D341Med (cell line): ENCODE measurements around the gene ERC2.
A peak's percentile ranks its signal among the peaks of the same experiment; 100 is the strongest.

Source experiments
- DNase-seq: peaks from one replicate; pipeline ENCODE4 v3.0.0; 2012; ENCODE audit warnings: low spot score

The ERC2 gene

GRCh38 chr3:56187051-56187450 lies 281.2 kb downstream of the ERC2 start:
- DNase-seq: no peak

GRCh38 chr3:56185827-56186226 lies 282.4 kb downstream of the ERC2 start:
- DNase-seq: peak; percentile 39

GRCh38 chr3:56183529-56183928 lies 284.7 kb downstream of the ERC2 start:
- DNase-seq: no peak

GRCh38 chr3:56180433-56180832 lies 287.8 kb downstream of the ERC2 start:
- DNase-seq: no peak

GRCh38 chr3:56173601-56174000 lies 294.7 kb downstream of the ERC2 start:
- no peak for DNase-seq

GRCh38 chr3:56164436-56164835 lies 303.8 kb downstream of the ERC2 start:
- no peak for DNase-seq

DNA sequence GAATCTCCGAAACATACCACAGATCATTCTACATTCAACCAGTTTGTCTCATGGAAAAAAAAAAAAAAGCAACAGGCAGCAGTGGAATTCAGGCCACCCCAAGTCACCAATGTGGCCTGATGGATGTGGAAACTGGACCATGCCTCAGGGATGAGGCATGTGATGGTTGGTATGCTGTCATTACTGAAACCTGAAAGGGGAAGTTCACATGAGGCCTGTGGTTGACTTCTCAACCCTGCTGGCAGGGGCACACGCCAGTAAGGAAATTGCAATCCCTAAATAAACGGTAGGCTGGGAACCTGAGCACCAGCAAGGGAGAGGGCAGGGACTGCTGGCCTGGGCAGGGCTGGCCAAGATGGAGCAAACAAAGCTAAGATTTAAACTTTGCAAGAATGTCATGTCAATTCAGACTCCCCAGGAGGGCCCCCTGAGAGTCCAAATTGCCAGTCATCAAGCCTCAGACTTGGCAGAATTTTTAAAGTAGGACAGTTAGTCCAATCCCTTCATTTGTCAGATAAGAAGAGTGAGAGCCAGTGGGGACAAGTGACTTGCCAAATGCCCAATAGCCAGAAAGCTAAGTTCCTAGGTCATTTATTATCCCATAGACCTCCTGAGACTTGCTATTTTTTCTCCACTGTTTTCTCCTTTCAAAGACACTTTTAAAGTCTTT lies 310.4 kb downstream of the ERC2 start:
- no peak for DNase-seq

- no peak for DNase-seq
These were observed 314.0 kb downstream of the ERC2 start for GRCh38 chr3:56154297-56154696.

DNA sequence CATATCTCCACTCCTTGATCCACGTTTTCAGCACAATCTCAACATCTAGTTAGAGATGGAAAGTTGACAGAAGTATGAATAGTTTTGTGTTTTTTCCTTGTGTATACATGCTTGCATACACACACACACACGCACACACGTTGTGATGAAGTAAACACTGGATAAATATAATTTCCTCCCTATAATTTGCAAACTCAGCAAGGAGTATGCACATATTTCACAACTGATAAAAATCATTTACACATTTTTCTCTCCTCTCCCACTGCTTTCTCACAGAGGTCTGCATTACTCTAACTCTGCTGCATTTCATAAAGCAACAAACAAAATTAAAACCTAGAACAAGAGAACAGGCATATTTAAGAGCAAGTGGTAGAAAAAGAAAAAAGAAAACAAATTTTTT lies 320.9 kb downstream of the ERC2 start:
- DNase-seq: no peak

GRCh38 chr3:56145410-56145809 lies 322.9 kb downstream of the ERC2 start:
- DNase-seq: no peak

- DNase-seq: no peak
These were observed 323.5 kb downstream of the ERC2 start for GRCh38 chr3:56144805-56145204.

- DNase-seq: no peak
These were observed 330.9 kb downstream of the ERC2 start for GRCh38 chr3:56137415-56137814.

- no peak for DNase-seq
These were observed 331.8 kb downstream of the ERC2 start for GRCh38 chr3:56136514-56136913.

- no peak for DNase-seq
These were observed 332.3 kb downstream of the ERC2 start for GRCh38 chr3:56135941-56136340.

- DNase-seq: no peak
These were observed 334.8 kb downstream of the ERC2 start for GRCh38 chr3:56133423-56133822.

DNA sequence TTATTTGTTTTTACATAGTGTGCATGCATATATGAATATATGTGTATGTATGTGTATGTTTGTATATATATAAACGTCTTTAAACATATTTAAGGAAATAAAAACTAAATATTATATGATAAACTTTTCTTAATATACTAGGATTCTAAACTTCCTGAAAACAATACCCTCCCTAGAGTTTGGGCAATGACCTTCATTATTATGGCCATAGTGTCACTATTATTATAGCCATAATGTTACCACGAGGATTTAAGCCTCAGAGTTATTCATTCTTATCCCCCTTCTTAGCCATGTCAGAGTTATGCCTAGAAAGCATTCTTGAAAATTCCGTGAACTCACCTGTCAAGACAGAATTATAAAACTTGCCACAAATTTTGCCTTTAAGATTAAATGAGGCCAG lies 335.5 kb downstream of the ERC2 start:
- no peak for DNase-seq

GRCh38 chr3:56131974-56132590 lies 336.2 kb downstream of the ERC2 start:
- no peak for DNase-seq

GRCh38 chr3:56130036-56130435 lies 338.2 kb downstream of the ERC2 start:
- no peak for DNase-seq

DNA sequence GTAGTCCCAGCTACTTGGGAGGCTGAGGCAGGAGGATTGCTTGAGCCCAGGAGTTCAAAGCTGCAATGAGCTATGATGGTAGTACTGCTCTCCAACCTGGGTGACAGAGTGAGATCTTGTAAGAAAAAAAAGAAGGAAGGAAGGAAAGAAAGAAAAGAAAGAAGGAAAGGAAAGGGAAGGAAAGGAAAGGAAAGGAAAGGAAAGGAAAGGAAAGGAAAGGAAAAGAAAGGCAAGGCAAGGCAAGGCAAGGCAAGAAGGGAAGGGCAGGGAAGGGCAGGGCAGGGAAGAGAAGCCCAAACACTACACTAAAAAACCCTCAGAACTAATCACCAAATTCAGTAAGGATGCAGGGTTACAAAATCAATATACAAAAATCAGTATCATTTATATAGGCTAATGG lies 341.6 kb downstream of the ERC2 start:
- DNase-seq: no peak

- DNase-seq: no peak
These were observed 342.8 kb downstream of the ERC2 start for GRCh38 chr3:56125358-56126005.

DNA sequence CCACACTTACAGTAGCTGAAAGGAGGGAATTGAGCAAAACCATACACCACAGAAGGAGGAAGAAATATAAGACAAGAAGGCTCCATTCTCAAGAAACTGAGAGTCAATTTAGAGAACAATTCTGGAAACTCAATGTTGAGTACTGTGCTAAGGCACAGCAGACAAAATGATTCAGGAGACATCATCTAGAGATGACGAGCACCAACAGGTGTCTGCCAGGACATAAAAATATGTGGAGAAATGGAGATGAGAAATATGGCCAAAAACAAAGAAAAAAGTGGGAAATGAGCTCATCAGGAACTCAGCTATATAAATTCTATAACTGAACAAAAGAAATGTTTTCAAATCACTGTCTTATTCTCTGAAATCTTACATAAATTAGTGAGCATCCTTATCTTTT lies 343.7 kb downstream of the ERC2 start:
- no peak for DNase-seq

DNA sequence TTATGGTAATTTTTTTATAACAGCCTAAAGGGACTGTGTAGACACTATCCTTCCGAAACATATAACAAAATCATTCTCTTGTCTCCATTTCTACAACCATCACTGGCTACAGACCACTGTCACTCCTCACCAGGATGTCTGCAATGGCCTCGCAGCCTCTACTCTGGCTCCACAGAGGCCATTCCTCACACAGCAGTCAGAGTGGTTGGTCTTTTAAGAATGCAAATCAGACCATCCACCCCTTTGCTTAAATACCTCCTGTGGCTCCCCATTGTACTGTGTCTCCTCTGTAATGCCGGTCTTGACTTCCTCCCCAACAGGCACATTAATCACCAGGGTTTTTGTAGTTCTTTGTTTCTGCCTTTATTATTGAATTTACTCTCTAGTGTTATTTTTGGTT lies 344.8 kb downstream of the ERC2 start:
- no peak for DNase-seq

DNA sequence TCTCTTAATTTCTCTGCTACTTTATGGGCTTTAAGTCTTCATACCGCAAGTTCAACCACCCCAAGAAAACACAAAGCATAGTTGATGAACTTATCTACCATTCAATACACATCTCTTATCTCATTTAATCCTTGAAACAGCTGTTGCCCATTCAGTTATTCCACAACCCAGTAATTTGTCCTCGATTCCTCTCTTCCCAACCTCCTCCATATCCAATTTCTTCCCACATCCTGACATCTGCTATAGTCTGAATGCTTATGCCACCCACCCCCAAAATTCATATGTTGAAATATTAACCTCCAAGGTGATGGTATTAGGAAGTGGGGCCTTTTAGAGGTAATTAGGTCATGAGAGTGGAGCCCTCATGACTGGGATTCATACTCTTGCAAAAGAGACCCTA lies 345.4 kb downstream of the ERC2 start:
- DNase-seq: no peak

- no peak for DNase-seq
These were observed 346.6 kb downstream of the ERC2 start for GRCh38 chr3:56121716-56122115.
